ES-I3 (cell line): ENCODE measurements around the gene LEP.
"Not testable (repeated sequence)": the region's sequence is repeated elsewhere in the genome, so short reads cannot be mapped to it uniquely, and the experiment has no call there.

Source experiments
- H3K36me3 ChIP-seq: 2 replicates; pipeline ENCODE4 v1.6.1; 2013; ENCODE audit warnings: mild to moderate bottlenecking, low read length, control low read depth, moderate library complexity; ENCODE audit not compliant: insufficient read depth
- H3K4me1 ChIP-seq: 2 replicates; pipeline ENCODE4 v1.6.1; 2013; ENCODE audit warnings: mild to moderate bottlenecking, control low read depth, low read length; ENCODE audit not compliant: insufficient read depth
- H3K9ac ChIP-seq: 2 replicates; pipeline ENCODE4 v1.6.1; 2013; ENCODE audit warnings: low read depth, mild to moderate bottlenecking, low read length, moderate library complexity
- H3K9me3 ChIP-seq: 2 replicates; pipeline ENCODE4 v1.6.1; 2013; ENCODE audit warnings: mild to moderate bottlenecking, low read length, moderate library complexity; ENCODE audit not compliant: control insufficient read depth, insufficient read depth

Gene LEP

GRCh38 chr7:128219636-128220035 lies 21.4 kb upstream of the LEP start:
- no peak overlapping the region for H3K9ac ChIP-seq
- no peaks in the 10 kb centered on the region for H3K36me3 ChIP-seq
- H3K4me1 ChIP-seq, result 0 out of 2 replicates have a peak, but pooled peaks cover 5% of the 10 kb centered on the region
- H3K9me3 ChIP-seq, result no peaks in the 10 kb centered on the region

GRCh38 chr7:128221929-128222403 lies 19.1 kb upstream of the LEP start:
- 0 out of 2 replicates have a peak, but pooled peaks cover 5% of the 10 kb centered on the region for H3K4me1 ChIP-seq
- H3K9me3 ChIP-seq, result no peaks in the 10 kb centered on the region
- no peak overlapping the region for H3K9ac ChIP-seq
- no peaks in the 10 kb centered on the region for H3K36me3 ChIP-seq

DNA sequence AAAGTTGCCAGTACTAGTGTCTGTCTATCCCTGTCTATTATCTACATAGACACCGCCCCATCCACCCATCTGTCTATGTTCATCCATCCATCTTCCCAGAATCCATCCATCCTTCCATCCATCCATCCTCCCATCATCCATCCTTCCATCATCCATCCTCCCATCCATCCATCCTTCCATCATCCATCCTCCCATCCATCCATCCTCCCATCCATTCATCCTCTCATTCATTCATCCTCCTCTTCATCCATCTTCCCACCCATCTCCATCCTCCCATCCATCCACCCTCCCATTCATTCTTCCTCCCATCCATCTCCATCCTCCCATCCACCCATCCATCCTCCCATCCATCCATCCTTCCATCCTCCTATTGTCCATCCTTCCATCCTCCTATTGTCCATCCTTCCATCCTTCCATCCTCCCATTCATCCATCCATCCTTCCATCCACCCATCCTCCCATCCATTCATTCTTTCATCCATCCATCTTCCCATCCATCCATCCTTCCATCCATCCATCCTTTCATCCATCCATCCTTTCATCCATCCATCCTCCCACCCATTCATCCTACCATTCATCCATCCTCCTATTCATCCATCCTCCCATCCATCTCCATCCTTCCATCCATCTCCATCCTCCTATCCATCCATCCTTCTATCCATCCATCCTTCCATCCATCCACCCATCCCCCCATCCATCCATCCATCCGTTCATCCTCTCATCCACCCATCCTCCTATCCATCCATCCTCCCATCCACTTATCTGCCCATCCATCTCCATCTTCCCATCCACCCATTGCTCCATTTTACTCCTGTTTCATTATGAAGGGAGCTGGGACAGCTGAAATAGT lies 14.7 kb upstream of the LEP start:
- Histone ChIP-seq H3K36me3 (no peaks in the 10 kb centered on the region), H3K4me1 (peaks cover 8% of the 10 kb centered on the region; the same call in 1 of the 2 replicates), H3K9ac (no peak overlapping the region), H3K9me3 (no peaks in the 10 kb centered on the region)

GRCh38 chr7:128227271-128227670 lies 13.8 kb upstream of the LEP start:
- H3K4me1 ChIP-seq, result peaks cover 4% of the 10 kb centered on the region; the same call in 1 of the 2 replicates
- H3K36me3 ChIP-seq, result no peaks in the 10 kb centered on the region
- H3K9ac ChIP-seq, result no peak overlapping the region
- H3K9me3 ChIP-seq, result no peaks in the 10 kb centered on the region

DNA sequence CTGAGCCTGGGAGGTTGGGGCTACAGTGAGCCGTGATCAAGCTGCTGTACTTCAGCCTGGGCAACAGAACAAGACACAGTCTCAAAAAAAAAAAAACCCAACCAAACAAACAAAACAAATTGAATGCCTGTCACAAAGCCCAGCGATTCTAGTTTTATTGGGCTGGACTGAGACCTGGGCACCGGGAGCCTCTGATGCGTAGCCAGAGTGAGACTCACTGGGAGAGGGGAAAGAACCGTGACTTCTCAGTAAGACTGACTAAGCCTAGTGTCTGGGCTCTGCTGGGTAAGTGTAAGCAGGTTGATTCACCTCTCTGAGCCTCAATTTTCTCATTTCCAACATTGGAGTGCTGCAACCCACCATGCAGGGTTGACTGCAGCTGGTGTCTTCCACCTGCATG lies 10.1 kb upstream of the LEP start:
- H3K4me1 ChIP-seq, result peaks cover 3% of the 10 kb centered on the region; the same call in 1 of the 2 replicates
- no peaks in the 10 kb centered on the region for H3K36me3 ChIP-seq
- no peak overlapping the region for H3K9ac ChIP-seq
- no peaks in the 10 kb centered on the region for H3K9me3 ChIP-seq

DNA sequence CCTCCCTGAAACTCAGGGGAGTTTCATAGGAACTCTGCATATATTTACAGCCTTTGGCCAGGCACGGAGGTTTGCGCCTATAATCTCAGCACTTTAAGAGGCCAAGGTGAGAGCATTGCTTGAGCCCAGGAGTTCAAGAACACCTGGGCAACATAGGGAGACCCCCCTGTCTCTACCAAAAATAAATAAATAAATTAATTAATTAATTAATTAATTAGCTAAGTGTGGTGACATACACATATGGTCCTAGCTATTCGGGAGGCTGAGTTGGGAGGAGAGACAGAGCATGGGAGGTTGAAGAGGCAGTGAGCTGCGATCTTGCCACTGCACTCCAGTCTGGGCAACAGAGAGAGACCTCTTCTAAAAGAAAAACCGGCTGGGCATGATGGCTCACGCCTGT lies 9.4 kb upstream of the LEP start:
- Histone ChIP-seq H3K36me3 (no peaks in the 10 kb centered on the region), H3K9me3 (no peaks in the 10 kb centered on the region), H3K4me1 (peaks cover 3% of the 10 kb centered on the region; the same call in 1 of the 2 replicates), H3K9ac (no peak overlapping the region)

- H3K9me3 ChIP-seq, result peaks cover 9% of the 10 kb centered on the region; the same call in 1 of the 2 replicates
- H3K4me1 ChIP-seq, result peaks cover 3% of the 10 kb centered on the region; the same call in 1 of the 2 replicates
- H3K9ac ChIP-seq, result no peak overlapping the region
- H3K36me3 ChIP-seq, result no peaks in the 10 kb centered on the region
Observed at GRCh38 chr7:128233471-128233870, 7.6 kb upstream of the LEP start.

DNA sequence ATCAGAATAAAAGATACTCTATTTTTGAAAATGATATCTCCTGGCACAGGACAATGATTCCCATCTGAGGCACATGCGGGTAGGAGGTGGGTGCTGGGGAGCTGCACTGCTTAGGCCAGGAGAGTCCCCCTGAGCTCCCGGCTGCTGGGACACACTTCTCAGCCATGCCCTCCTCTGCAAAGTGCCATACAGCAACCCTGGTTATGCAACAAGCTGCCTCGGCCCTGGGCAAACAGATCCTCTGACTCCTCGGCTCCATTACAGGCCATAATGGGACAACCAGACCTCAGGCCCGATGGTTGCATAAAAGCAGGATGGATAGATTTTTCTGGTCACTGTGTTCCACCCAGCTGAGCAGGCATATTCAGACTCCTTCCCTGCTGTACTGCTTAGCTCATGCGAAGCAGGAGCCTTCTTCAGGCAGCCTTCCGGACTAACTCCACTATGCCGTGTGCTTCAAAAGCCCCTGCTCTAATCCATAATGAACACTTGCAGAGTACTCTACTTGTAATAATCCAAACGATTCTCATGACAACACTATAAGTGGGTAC lies 6.5 kb upstream of the LEP start:
- no peaks in the 10 kb centered on the region for H3K36me3 ChIP-seq
- H3K4me1 ChIP-seq, result peaks cover 3% of the 10 kb centered on the region; the same call in 1 of the 2 replicates
- H3K9me3 ChIP-seq, result peaks cover 10% of the 10 kb centered on the region; the same call in 1 of the 2 replicates

GRCh38 chr7:128235471-128235870 lies 5.6 kb upstream of the LEP start:
- Histone ChIP-seq H3K9ac (no peak overlapping the region), H3K4me1 (no peaks in the 10 kb centered on the region), H3K9me3 (peaks cover 10% of the 10 kb centered on the region; the same call in 1 of the 2 replicates), H3K36me3 (no peaks in the 10 kb centered on the region)

More for the DNA sequence above, 6.5 kb upstream of the LEP start:
- no peak overlapping the region for H3K9ac ChIP-seq

DNA sequence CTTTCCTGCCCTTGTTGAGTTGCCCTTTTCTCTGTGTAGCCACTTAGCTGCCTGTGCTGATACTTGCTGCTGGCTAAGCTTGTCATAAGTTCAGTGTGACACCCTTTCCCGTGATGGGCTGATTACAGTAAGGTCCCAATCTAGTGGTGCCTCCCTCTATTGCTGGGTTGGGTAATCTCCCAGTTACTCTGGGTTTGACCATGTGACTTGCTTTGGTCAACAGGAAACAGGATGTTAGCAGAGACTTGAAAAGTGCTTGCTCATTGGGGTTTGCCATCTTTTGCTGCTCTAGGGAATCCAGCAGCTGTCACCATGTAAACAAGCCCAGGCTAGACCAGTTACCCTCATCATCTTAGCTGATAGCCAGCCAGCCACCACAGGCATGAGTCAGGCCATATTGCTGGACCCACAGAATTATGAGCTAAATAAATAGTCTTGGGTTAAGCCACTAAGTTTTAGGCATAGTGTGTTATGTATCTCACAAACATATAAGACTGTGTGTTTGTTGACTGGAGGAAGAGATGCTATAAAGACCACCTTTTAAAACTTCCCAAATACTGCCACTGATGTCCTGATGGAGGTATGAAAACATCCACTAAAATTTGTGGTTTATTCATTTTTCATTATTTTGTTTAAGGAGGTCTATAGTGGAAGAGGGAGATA lies 4.0 kb upstream of the LEP start:
- H3K36me3 ChIP-seq, result no peaks in the 10 kb centered on the region
- no peak overlapping the region for H3K9ac ChIP-seq
- H3K9me3 ChIP-seq, result peaks cover 10% of the 10 kb centered on the region; the same call in 1 of the 2 replicates
- no peaks in the 10 kb centered on the region for H3K4me1 ChIP-seq

GRCh38 chr7:128239146-128239545 lies 1.9 kb upstream of the LEP start:
- not testable (repeated sequence) for H3K9ac ChIP-seq, H3K4me1 ChIP-seq, H3K36me3 ChIP-seq
- H3K9me3 ChIP-seq, result peaks cover 10% of the 10 kb centered on the region; the same call in 1 of the 2 replicates

DNA sequence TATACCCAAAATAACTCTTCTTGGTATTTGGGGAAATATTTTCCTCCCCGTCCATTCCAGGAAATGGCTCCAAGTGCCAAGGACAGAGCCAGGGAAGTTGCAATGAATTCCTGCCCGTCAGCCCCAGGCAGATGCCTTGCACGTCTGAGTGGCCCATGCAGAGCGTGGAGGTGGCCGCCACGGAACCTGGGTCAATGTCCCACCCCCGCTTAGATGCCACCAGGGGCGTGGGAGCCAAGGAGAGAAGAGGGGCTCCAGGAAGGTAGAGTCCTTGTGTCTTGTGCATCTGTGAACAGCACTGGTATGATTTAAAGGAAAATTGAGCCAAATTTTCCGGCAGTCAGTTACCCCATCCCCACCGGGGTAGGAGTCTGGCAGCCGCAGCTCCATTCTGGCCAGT lies 1.6 kb downstream of the LEP start:
- H3K9ac ChIP-seq, result no peak overlapping the region
- H3K4me1 ChIP-seq, result no peaks in the 10 kb centered on the region
- H3K36me3 ChIP-seq, result no peaks in the 10 kb centered on the region
- peaks cover 6% of the 10 kb centered on the region; the same call in 1 of the 2 replicates for H3K9me3 ChIP-seq

GRCh38 chr7:128243273-128243672 lies 2.2 kb downstream of the LEP start:
- Histone ChIP-seq H3K4me1 (no peaks in the 10 kb centered on the region), H3K36me3 (no peaks in the 10 kb centered on the region), H3K9me3 (peaks cover 2% of the 10 kb centered on the region; the same call in 1 of the 2 replicates), H3K9ac (no peak overlapping the region)

GRCh38 chr7:128244861-128245260 lies 3.8 kb downstream of the LEP start:
- Histone ChIP-seq H3K4me1 (no peaks in the 10 kb centered on the region), H3K9ac (no peak overlapping the region), H3K36me3 (no peaks in the 10 kb centered on the region), H3K9me3 (no peaks in the 10 kb centered on the region)
